Superior temporal gyrus (tissue), 1 donor: ENCODE data around the gene DISP3.

Experiments
- DNase-seq: peaks from one replicate; pipeline ENCODE4 v3.0.0-alpha.2; 2016; ENCODE audit errors: extremely low spot score

The DISP3 gene

GRCh38 chr1:11478571-11479374 is at the start of gene DISP3:
Gene DISP3 (plus strand): TSS chr1:11479155. CDS start chr1:11500993, 21,838 bp downstream.
- peak; percentile 75 for DNase-seq

GRCh38 chr1:11429226-11429625 is 49.7 kb upstream of the DISP3 start:
- no peak for DNase-seq

GRCh38 chr1:11429935-11430334 is 49.0 kb upstream of the DISP3 start:
- no peak for DNase-seq

- DNase-seq = no peak
Observed at GRCh38 chr1:11431941-11432507, 46.9 kb upstream of the DISP3 start.

GRCh38 chr1:11432526-11432925 is 46.4 kb upstream of the DISP3 start:
- no peak for DNase-seq

- DNase-seq = no peak
Observed at GRCh38 chr1:11434501-11434900, 44.5 kb upstream of the DISP3 start.

GRCh38 chr1:11434926-11435325 is 44.0 kb upstream of the DISP3 start:
- DNase-seq = no peak

GRCh38 chr1:11438996-11439395 is 40.0 kb upstream of the DISP3 start:
- no peak for DNase-seq

GRCh38 chr1:11441211-11441952 is 37.6 kb upstream of the DISP3 start:
- DNase-seq = peak; percentile 19

GRCh38 chr1:11443043-11443442 is 35.9 kb upstream of the DISP3 start:
- DNase-seq = no peak

- DNase-seq = no peak
Observed at GRCh38 chr1:11443961-11444658, 34.8 kb upstream of the DISP3 start.

- DNase-seq = no peak
Observed at GRCh38 chr1:11444907-11445306, 34.0 kb upstream of the DISP3 start.

- no peak for DNase-seq
Observed at GRCh38 chr1:11447903-11448302, 31.1 kb upstream of the DISP3 start.

- no peak for DNase-seq
Observed at GRCh38 chr1:11448373-11449099, 30.4 kb upstream of the DISP3 start.

GRCh38 chr1:11449100-11449403 is 29.9 kb upstream of the DISP3 start:
- no peak for DNase-seq

GRCh38 chr1:11450310-11450709 is 28.6 kb upstream of the DISP3 start:
- no peak for DNase-seq

- DNase-seq = no peak
Observed at GRCh38 chr1:11453742-11454491, 25.0 kb upstream of the DISP3 start.

- no peak for DNase-seq
Observed at GRCh38 chr1:11455967-11456570, 22.9 kb upstream of the DISP3 start.

GRCh38 chr1:11456965-11457364 is 22.0 kb upstream of the DISP3 start:
- DNase-seq = no peak

GRCh38 chr1:11458811-11459275 is 20.1 kb upstream of the DISP3 start:
- peak; percentile 87 for DNase-seq
